ENCODE measurements around the gene ITGAL.

DNA sequence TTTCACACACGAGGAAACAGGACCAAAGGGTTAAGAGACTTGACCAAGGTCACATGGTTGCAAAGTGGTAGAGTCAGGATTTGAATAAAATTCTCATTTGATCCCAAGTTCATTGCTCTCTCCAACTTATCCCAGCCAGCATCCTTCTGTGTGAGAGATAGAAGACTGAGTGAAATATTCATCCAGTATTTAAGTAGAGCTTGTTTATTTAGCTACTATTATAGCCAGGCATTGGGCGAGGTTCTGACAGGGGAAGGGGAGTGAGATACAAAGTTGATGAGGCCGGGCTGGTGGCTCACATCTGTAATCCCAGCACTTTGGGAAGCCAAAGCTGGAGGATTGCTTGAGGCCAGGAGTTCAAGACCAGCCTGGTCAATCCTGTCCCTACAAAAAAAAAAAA, 4.4 kb downstream of the ITGAL start:
- TF ChIP-seq POLR2A (IDR thresholded peaks at IDR 0.05; ENCODE audit: low read length) (no peak), GATA1 (IDR thresholded peaks at IDR 0.05; ENCODE audit: low read depth, low read length) (no peak)
